ENCODE data around the gene RFNG. TPM values are rescaled to one million over a fixed set of nuclear protein-coding genes. Genes with fewer than 3 reads are reported as not detected.

The RFNG gene
- total and polyA plus RNA-seq, 2 of the 13 experiments (the other 11 are each of a cell fraction or from before 2014, with no cell fraction given): 61.4 to 64.0 TPM

GRCh38 chr17:82098939-82099763 is 47.5 kb upstream of the RFNG start (continued):
- TF ChIP-seq MXI1 (IDR thresholded peaks at IDR 0.05; ENCODE audit: borderline replicate concordance, low read depth, low read length) (no peak; the same call in 2 of the 3 replicates), POLR2AphosphoS5 (IDR thresholded peaks at IDR 0.05; ENCODE audit: low read depth, low read length) (no peak), IKZF5 (CRISPR knock-in tag; IDR thresholded peaks at IDR 0.05) (no peak; the same call in 1 of the 2 replicates), ZNF337 (CRISPR knock-in tag; IDR thresholded peaks at IDR 0.05; ENCODE audit: borderline replicate concordance, low read depth) (no peak), GFI1 (CRISPR knock-in tag; IDR thresholded peaks at IDR 0.05; ENCODE audit: borderline replicate concordance) (no peak), ZNF10 (CRISPR knock-in tag; IDR thresholded peaks at IDR 0.05; ENCODE audit: borderline replicate concordance, low read depth) (no peak), SMARCE1 (IDR thresholded peaks at IDR 0.05; ENCODE audit: borderline replicate concordance) (no peak), ZNF7 (CRISPR knock-in tag; IDR thresholded peaks at IDR 0.05) (no peak), HBP1 (CRISPR knock-in tag; IDR thresholded peaks at IDR 0.05; ENCODE audit: low read depth) (0 out of 2 replicates have a peak, but pooled peaks have one; percentile 8), DR1 (CRISPR knock-in tag; IDR thresholded peaks at IDR 0.05) (no peak), ZNF770 (CRISPR knock-in tag; IDR thresholded peaks at IDR 0.05) (no peak), HDAC6 (IDR thresholded peaks at IDR 0.05; ENCODE audit: low read depth, low read length) (no peak), RFX5 (IDR thresholded peaks at IDR 0.05; ENCODE audit: low read depth, low read length) (no peak), DMAP1 (CRISPR knock-in tag; IDR thresholded peaks at IDR 0.05) (peak; percentile 65), U2AF1 (optimal IDR thresholded peaks at IDR 0.05; ENCODE audit: low read depth, low read length) (peak; percentile 66), POLR2A (IDR thresholded peaks at IDR 0.05; ENCODE audit: insufficient read depth in 1 of 2, low read depth in 2 of 2, low read length in 2 of 2) (peak in 1 of 2 experiments; percentile 15; a peak in 2 of 4 replicates), MAX (IDR thresholded peaks at IDR 0.05) (no peak), U2AF2 (IDR thresholded peaks at IDR 0.05; ENCODE audit: low read depth, low read length) (no peak), ATM (IDR thresholded peaks at IDR 0.05; ENCODE audit: borderline replicate concordance) (no peak), CTCF (CRISPR knock-in tag; IDR thresholded peaks at IDR 0.05) (no peak), HNRNPL (IDR thresholded peaks at IDR 0.05; ENCODE audit: low read depth, low read length) (peak; percentile 53; the same call in 1 of the 2 replicates)
